HG03378 (cell line): ENCODE results near the gene GABRA5.
"Not testable (repeated sequence)": the region's sequence is repeated elsewhere in the genome, so short reads cannot be mapped to it uniquely, and the experiment has no call there.

Experiments used
- ATAC-seq: cut with Tn5 transposase; IDR thresholded peaks from one replicate; pipeline ENCODE4 v1.9.1; 2021; ENCODE audit warnings: mild to moderate bottlenecking, moderate library complexity; ENCODE audit not compliant: unreplicated experiment

GABRA5 gene

DNA sequence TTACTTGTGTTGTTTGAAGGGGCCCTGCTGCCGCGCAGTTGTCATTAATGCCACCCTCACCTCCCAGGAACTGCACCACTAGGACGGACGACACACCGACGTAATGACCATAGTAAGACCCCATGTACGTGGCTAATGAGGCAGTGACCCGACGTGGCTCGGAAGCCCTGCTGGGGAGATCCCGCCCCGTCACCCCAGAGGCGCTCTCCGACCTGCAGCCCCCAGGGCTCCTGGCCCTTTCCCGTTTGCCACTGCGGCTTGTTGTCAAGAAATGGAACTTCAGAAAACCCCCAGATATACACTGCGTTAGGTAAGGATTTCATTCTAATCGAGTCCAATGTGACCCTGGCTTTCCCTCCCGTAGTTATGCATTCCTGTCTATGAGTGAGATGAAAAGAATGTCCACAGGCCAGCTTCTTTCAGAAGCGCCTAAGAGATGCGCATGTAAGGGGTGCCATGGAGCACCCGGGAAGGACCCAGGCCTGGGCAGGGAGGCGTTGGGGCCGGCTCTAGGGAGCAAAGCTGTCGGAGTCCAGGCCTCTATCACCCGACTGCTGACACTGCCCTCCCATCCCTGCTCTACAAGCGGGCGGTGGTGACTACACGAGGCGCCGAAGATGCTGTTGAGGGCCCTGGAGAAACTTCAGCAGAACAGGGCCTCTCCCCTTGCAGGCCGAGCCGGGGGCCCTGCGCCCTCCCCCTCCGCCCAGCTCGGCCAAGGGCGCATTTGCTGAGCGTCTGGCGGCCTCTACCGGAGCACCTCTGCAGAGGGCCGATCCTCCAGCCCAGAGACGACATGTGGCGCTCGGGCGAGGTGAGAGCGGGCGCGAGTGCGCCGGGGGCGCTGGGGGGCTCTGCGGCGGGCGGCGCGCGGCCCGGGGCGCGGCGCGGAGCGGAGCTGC lies at the start of gene GABRA5:
Gene GABRA5, plus strand, starts transcription at position 765 of the 902 bp plus-strand sequence. CDS start 2,187 bp downstream, outside the sequence.
- ATAC-seq: no peak

DNA sequence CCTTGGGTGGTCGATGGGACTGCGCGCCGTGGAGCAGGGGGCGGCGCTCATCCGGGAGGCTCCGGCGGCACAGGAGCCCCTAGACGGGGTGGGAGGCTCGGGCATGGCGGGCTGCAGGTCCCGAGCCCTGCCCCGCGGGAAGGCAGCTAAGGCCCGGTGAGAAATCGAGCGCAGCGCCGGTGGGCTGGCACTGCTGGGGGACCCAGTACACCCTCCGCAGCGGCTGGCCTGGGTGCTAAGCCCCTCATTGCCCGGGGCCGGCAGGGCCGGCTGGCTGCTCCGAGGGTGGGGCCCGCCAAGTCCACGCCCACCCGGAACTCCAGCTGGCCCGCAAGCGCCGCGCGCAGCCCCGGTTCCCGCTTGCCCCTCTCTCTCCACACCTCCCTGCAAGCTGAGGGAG lies 35.7 kb upstream of the GABRA5 start:
- ATAC-seq: not testable (repeated sequence)

- ATAC-seq: no peak
These were observed 34.9 kb upstream of the GABRA5 start for GRCh38 chr15:26831951-26832350.

DNA sequence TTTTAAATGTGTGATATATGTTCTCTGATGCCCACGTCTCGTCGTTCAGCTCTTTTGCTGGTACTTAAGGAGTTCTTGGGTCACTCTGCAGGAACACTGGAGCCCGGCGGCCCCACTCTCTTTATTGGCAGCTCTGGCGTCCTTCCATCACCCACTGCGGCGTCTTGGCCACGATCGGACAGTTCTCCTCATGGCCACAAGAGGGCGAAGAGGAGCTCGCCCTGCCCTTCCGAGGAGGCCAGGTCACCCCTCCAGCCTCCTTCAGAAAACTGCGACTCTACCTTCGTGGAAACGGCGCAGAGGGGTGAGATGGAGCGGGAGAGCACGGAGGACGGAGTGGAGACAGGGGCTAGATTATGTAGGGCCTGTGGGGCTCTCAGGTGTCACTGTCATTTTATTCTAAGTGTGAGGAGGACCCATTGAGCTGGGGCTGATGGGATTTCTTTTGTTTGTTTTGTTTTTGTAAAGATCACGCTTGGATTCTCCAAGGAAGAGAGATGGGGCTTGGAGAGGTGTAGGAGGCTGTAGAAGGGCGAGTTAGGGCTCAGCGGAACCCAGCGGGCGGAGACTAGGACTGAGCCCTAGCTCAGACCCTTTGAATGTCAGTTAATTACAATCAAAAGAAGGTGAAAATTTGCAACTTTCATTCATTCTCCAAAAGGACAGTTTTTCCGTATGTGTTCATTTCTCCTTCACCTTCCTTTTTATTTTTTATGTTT lies 28.0 kb upstream of the GABRA5 start:
- no peak for ATAC-seq

GRCh38 chr15:26841514-26841913 lies 25.3 kb upstream of the GABRA5 start:
- no peak for ATAC-seq

GRCh38 chr15:26841941-26842340 lies 24.9 kb upstream of the GABRA5 start:
- no peak for ATAC-seq

GRCh38 chr15:26842391-26842790 lies 24.5 kb upstream of the GABRA5 start:
- no peak for ATAC-seq

GRCh38 chr15:26844901-26845300 lies 22.0 kb upstream of the GABRA5 start:
- no peak for ATAC-seq

DNA sequence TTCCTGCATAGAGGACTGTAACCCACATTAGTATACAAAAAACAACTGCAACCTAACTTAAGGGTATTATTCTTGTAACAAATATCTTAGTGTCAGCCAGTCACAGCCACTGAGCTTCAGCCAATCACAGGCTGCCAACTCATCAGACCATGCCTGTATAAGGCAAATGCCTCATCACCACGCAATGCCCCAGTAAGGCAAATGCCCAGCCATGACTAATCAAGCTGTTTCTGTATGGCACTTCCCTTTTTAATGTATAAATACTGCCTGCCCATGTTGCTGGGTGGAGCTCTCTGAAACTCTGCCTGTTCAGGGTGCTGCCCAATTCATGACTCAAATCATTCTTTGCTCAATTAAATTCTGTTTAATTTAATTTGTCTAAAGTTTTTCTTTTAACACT lies 18.4 kb upstream of the GABRA5 start:
- ATAC-seq: no peak

DNA sequence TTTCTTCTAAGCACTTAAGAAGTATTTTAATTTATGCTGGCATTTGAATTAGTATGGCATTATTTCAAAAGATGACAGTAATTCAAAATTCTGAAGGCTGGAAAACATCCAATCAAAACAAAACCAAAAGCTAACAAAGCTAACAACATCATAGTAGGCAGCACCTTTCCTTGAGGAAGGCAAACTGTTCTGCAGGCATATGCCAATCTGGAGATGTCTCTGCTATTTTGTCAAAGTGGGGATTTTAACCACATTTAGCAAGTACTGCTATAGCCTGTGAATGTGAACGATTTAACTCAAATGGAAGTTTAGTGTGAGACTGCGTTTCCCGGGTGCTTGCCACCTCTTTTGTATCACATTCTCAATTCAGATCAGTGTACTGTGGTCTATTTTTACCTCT lies 16.7 kb upstream of the GABRA5 start:
- ATAC-seq: no peak

DNA sequence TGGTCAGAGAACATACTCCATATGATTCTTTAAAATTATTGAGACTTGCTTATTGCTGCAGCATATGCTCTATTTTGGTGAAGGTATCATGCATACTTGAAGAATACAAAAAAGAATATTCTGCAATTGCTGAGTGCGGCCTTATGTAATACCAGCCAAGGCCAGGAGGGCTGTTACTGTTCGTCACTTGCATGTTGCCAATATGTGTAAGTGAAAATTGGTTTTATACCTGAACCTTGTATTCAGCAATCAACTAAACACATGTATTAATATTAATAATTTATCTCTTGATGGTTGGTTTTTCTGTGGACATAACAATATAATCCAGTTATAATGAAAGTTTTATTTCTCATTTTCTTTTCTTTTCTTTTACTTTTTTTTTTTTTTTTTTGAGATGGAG lies 13.9 kb upstream of the GABRA5 start:
- no peak for ATAC-seq

DNA sequence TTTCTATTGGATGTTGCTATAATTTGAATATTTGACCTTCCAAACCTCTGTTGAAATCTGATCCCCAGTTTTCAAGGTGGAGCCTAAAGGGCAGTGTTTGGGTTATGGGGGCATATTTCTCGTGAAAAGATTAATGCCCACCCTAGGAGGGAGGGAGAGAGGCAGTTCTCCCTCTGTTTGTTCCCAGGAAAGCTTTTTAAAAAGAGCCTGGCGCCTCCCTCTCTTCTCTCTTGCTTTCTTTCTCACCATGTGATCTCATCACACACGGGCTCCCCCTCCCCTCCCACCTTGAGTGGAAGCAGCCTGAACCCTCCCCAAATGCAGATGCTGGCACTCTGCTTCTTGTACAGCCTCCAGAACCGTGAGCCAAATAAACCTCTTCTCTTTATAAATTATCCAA lies 12.4 kb upstream of the GABRA5 start:
- ATAC-seq: no peak

GRCh38 chr15:26864664-26865191 lies 2.1 kb upstream of the GABRA5 start:
- ATAC-seq: no peak

DNA sequence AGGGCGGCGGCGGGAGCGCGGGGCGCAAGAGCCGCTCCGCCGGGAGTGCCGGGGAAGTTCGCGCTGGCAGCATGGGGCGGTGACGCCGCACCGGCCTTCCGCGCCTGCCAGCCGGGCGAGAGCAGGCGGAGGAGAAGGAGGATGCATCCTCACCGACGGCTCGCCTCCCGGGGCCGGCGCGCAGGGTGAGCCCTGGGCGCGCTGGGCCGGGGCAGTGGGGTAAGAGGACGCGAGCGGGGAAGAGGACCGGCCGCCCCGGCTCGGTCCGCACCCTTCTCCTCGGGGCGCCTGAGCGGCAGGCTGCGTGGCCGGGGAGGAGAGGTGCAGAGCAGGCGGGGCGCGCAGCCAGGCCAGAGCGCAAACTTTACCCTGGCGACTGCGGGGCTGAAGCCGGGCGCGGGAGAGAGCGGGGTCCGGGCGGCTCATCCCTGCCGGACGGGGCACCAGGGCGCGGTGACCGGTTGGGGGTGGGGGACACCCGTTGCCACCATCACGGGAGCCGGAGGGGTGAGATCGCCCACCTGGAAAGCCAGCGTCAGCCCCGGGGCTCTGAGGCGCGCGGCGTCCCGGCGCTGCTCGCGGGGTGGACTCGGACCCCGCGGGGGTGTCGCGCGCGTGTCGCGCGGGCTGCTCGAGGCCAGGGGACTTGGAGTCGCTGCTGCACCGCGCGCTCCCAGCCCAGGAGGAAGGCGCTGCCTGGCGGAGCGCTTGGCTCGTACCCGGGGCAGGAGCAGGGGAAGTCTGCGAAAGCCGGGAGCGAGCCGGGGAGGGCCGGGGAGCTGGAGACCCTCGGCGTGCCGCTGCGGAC lies 542 bp downstream of the GABRA5 start:
- no peak for ATAC-seq

DNA sequence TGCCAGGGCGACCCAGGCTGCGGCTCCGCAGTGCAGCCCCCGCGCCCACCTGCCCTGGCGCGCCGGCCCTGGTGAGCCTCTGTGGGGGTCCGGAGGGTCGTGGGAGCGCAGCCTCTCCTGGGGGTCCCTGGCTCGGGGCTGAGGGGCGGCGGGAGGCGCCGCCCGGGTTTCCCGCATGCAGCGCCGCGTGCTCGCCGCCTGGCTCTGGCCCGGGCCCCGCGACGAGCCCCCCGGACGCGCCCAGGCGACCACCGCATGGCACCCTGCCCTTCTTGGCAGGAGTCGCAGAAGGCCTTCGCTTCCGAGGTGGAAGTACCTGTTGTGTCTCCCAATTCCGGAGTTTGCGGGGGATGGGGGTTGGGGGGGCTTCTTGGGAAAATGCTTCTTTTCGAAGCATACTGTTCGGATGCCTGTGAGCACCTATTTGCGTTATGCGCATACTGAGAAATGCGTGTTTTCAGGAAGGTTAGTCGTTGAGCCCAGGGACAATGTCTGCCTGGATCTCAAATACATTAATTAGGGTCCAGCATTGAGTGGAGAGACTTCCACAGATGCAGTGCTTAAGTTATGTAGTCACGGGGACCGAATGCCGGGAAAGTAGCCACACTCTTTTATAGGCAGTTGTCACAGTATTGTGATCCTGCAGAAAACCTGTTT lies 1.3 kb downstream of the GABRA5 start:
- no peak for ATAC-seq

DNA sequence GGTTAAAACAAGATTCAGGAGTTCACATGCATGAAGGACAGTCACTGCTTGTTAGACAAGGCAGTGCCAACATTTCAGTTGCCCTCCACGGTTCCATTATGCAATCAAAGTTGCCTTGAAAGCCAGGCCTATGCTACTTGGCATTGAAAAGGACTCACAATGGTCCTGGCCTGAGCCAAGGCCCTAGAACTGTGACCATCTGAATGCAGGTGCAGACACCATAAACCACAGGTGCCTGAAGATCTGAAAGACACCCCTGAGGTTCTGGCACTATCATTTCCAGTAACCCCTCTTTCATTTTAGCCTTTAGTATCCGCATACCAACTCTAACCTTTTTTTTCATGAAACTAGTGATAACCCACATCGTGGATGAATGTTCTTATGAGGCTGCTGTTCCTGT lies 2.8 kb downstream of the GABRA5 start:
- ATAC-seq: no peak

DNA sequence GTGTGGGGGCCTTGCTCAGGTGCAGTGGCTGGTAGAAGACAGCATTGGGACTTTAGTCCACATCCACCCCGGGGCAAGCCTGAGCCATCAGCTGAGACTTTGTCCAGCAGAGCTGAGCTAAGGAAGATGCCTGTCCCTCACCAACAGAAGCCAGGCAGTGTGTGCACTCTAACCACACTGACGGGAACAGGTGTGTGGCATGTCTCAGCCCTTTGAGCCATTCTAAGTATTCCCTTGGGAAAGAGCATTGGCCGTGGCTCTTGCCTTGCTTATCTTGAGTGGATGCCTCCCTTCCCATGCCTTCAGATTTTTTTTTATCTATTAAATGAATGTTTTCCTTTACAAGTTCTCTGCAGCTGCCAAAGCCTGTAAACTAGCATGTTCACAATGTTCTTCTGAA lies 3.5 kb downstream of the GABRA5 start:
- no peak for ATAC-seq

- no peak for ATAC-seq
These were observed 5.3 kb downstream of the GABRA5 start for GRCh38 chr15:26872206-26872605.

DNA sequence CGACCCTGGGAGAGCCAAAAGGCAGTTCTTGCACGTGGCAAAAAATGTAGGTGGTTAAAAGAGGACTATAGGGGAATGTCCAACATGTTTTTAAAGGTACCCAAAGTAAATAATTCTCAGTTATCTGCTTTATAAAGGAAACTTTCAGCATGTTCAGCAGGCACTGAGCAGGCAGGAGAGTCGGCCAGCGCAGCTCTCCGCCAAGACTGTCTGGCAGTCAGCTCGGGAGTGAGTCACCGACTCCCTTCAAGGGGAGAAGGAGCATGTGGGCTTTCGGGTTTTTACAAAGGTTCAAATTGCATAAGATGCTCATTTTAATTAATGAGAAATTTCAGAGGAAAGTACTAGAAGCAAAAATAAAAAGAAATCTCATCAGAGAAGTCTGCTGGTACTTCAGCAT lies 7.0 kb downstream of the GABRA5 start:
- ATAC-seq: no peak

DNA sequence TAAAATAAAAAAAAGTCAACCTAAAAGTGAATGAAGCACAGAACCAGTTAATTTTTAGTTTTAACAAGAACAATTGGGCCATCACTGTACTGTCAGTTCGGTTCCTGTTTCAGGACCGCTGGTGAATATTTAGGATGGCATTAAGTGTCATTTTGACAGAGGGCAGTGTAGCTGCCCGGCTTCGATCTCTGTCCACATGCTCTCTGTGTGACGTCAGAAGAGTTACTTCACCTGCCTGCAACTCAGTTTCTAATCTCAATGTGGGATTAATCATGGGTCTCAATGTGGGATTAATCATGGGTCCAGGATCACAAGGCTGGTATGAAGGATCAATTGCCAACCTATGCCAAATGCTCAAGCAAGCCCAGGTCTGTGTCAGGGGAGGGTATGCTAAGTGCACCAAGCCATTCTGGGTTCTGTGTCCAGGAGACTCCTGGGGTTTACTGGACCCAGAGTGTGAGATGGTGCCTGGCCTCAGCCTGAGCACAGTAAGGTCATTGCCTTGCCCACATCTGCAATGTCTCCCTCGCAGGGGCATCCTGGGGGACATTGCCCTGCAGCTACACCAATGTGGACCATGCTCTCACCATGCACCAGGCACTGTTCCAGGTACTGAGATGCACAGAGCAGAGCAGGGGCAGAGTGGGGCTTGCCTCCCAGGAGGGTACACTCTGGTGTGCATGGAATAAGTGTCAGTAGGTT lies 8.1 kb downstream of the GABRA5 start:
- ATAC-seq: no peak
